Heart left ventricle (tissue), 13 donors: Measurements from ENCODE around the gene B9D2.

Experiments
- POLR2A ChIP-seq, 2 donors: fragments of 450-650 bp; IDR thresholded peaks; one replicate each; pipeline ENCODE4 v1.6.1; 2017; ENCODE audit warnings: antibody characterized with exemption in 2 of 2, mild to moderate bottlenecking in 2 of 2, moderate library complexity in 2 of 2
- TF ChIP-seq, protein P1 (sequence below), 12 donors: fragments of 200-600 bp; sonication (generic) in 4 of 12; IDR thresholded peaks; one replicate each; pipeline versions ENCODE4 v1.5.0 to v1.8.0; 2018 to 2022; ENCODE audit warnings: antibody characterized with exemption in 12 of 12, mild to moderate bottlenecking in 5 of 12
- donor health status: ischemic (EF 13 %, LVEDD 7.1; RV severe dilation, severe dysfunction).
- donor health status: DM: no; HTN: yes; CAD: no.
- donor health status: DM: no; HTN: no; CAD: no.
- donor health status: ischemic (EF 25% LVEDD 6.9; RV normal size, moderate dysfunction).
- donor health status: ischemic (EF 25% LVEDD 5.7; RV mildly dilated, moderate dysfunction).
- donor health status: ischemic (EF 35%, LVEDD 5.7; RV mildly dilated, moderate dysfunction).
- donor health status: nonischemic (EF 11% LVEDD 7.7; RV severe dilation, severe dysfunction).
- donor health status: DM: yes; HTN: yes; CAD: no.
- donor health status: PGD.
- donor health status: ischemic (EF 29% LVEDD 5.4; RV normal size, mild dysfunction).
- donor health status: nonischemic (EF 23%, LVEDD 6.1; RV moderate dilation, normal function).

DNA sequence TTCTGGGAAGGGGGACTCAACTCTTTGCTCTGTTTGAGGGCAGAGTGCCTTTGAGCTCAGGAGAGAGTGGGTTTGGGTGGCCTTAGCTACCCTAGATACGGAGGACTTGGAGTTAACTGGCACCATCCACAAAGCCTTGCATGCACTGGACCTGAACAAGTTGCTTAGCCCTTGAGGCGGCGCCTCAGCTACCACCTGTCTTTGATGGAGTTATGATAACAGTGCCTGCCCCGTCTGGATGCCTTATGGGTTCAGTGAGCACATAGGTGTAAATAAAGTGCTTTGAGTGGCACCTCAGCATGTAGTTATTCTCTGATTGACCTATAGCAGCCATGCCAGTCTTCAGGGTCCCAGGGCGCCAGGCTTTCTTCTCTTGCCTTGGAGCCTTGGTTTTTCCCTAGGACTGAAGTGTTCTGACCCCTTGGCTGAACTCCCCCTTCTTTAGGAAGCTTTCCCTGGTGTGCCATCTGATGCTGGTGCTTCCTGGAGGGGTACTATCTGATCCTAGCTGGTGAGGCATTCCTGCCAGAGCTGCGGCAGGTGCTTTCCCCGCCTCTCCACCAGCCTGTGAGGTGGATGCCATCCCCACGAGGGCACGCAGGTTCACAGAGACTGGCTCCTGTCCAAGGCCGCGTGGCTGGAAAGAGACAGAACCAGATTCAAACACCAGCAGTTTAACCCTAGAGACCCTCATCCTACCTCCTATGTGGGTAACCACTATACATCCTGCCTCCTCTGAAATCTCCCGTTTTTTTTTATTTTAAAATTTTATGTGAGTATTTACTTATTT lies 39.4 kb upstream of the B9D2 start:
- TF ChIP-seq POLR2A (IDR thresholded peaks at IDR 0.05), result no peak
- TF ChIP-seq, protein P1, sequence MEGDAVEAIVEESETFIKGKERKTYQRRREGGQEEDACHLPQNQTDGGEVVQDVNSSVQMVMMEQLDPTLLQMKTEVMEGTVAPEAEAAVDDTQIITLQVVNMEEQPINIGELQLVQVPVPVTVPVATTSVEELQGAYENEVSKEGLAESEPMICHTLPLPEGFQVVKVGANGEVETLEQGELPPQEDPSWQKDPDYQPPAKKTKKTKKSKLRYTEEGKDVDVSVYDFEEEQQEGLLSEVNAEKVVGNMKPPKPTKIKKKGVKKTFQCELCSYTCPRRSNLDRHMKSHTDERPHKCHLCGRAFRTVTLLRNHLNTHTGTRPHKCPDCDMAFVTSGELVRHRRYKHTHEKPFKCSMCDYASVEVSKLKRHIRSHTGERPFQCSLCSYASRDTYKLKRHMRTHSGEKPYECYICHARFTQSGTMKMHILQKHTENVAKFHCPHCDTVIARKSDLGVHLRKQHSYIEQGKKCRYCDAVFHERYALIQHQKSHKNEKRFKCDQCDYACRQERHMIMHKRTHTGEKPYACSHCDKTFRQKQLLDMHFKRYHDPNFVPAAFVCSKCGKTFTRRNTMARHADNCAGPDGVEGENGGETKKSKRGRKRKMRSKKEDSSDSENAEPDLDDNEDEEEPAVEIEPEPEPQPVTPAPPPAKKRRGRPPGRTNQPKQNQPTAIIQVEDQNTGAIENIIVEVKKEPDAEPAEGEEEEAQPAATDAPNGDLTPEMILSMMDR (IDR thresholded peaks at IDR 0.05), result no peak
